GM06990 (cell line): ENCODE measurements around the gene POLG2.

Experiments used
- DNase-seq: peaks from one replicate; pipeline ENCODE4 v3.0.0-alpha.2; 2011; ENCODE audit not compliant: insufficient read length; ENCODE audit errors: extremely low read depth
- H3K27me3 ChIP-seq: replicated peaks from 2 replicates; pipeline ENCODE4 v1.6.0; 2011; ENCODE audit warnings: low read length; ENCODE audit not compliant: control insufficient read depth, insufficient read depth
- H3K36me3 ChIP-seq: 2 replicates; pipeline ENCODE4 v1.5.1; 2011; ENCODE audit warnings: low read length; ENCODE audit not compliant: control insufficient read depth, insufficient read depth
- H3K4me3 ChIP-seq: replicated peaks from 2 replicates; pipeline ENCODE4 v1.5.1; 2011; ENCODE audit warnings: low read depth, mild to moderate bottlenecking, control low read depth, low read length
- CTCF ChIP-seq: IDR thresholded peaks from 2 replicates; pipeline ENCODE4 v1.5.1; 2011; ENCODE audit warnings: low read length, control low read depth, mild to moderate bottlenecking, inconsistent platforms; ENCODE audit not compliant: insufficient read depth, poor library complexity, severe bottlenecking

The POLG2 gene

DNA sequence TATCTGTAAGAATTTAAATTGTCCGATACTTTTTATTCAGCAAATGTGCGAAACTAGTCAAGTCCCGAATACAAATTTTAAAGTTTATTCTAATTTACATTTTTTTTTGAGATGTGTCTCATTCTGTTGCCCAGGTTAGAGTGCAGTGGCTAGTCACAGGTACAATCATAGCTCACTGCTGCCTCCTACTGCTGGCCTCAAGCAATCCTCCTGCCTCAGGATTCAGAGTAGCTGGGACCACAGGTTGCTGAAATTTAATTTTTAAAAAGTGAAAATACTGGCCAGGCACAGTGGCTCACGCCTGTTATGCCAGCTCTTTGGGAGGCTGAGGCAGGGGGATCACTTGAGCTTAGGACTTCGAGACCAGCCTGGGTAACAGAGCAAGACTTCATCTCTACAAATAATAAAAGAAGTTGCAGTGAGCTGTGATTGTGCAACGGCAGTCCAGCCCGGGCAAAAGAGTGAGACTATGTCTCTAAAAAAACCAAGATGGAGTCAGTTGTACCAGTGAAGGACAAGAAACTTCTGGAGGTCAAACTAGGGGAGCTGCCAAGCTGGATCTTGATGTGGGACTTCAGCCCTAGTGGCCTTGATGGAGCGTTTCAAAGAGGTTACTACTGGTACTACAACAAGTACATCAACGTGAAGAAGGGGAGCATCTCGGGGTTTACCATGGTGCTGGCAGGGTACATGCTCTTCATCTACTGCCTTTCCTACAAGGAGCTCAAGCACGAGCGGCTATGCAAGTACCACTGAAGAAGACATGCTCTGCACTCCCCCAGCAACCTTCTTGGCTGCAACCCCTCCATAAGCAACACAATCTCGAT lies 5.6 kb downstream of the POLG2 start:
- peak; percentile 66 for TF ChIP-seq CTCF
- Histone ChIP-seq H3K27me3 (no peaks in the 10 kb centered on the region), H3K36me3 (peaks cover 8% of the 10 kb centered on the region), H3K4me3 (no peak overlapping the region)
- no peak for DNase-seq

GRCh38 chr17:64488301-64488700 lies 8.6 kb downstream of the POLG2 start:
- Histone ChIP-seq H3K27me3 (no peaks in the 10 kb centered on the region), H3K4me3 (no peak overlapping the region), H3K36me3 (peaks cover 11% of the 10 kb centered on the region)
- DNase-seq, result no peak
- TF ChIP-seq CTCF, result no peak

GRCh38 chr17:64484380-64484779 lies 12.5 kb downstream of the POLG2 start:
- Histone ChIP-seq H3K27me3 (no peaks in the 10 kb centered on the region), H3K4me3 (no peak overlapping the region), H3K36me3 (peaks cover 10% of the 10 kb centered on the region)
- TF ChIP-seq CTCF, result no peak
- DNase-seq, result no peak

DNA sequence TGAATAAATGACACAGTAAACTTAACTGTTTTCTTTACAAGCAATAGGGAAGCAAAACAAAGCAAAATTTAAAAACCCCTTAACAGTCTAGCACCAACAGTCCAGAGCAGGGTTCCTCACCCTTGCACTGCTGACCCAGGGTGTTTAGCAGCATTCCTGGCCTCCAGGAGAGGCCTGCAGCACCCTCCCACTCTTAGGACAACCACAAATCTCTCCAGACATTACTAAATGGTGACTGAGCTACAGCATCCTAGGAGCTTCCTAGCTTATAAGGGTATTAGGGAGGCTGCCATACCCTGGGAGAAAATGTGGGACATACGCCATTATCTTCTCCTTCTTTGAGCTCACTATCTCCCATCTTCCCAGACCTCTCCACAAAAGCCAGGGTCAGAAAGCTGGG lies 15.9 kb downstream of the POLG2 start:
- no peak for DNase-seq
- Histone ChIP-seq H3K36me3 (peaks cover 8% of the 10 kb centered on the region), H3K4me3 (no peak overlapping the region), H3K27me3 (no peaks in the 10 kb centered on the region)
- no peak for TF ChIP-seq CTCF

- Histone ChIP-seq H3K36me3 (peaks cover 6% of the 10 kb centered on the region), H3K4me3 (no peak overlapping the region), H3K27me3 (no peaks in the 10 kb centered on the region)
- no peak for TF ChIP-seq CTCF
- DNase-seq, result no peak
Observed at GRCh38 chr17:64477849-64478248, 19.0 kb downstream of the POLG2 start.
